Islet precursor cell (in vitro differentiated cells): ENCODE data around the gene ASIC3.

Source experiments
- DNase-seq: peaks from one replicate; pipeline ENCODE4 v3.0.0-alpha.2; 2018

Gene ASIC3

DNA sequence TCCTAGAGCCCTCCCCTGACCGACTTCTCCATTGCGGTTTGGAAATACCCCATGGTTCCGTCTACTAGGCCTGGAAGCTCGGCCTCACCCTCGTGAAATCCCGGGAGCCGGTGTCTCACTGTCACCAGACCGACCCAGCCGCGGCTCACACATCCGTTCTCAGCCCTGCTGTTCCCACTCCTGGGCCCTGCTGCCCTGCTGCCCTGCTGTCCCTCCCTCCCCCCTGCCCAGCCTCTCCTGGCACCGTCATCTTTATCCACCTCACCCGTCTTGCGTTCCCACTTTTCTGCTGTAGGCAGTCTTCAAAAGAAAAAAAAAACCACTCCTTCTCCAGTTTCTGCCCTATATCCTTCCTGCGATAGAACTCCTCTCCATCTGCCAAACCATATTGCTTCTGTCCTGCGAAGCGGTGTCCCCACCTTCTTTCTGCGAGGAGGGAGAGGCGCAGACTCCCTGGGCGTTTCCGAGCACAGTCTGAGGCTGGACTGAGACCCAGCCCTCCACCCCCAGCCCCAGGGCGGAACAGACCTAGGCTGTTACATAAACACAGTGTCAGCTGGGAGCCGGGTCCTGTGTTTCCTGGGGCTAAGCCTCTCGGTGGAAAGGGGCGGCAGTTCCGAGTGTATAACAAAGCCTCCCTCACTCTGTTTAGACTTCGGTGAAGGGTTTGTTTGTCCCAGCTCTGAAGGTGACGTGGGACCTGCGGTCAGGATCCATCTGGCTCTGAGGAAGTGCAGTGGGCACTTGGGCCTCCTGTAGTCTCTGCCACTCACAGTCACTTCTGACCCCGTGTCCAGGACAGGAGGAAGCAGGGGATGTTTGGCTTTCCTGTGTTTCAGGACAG is 40.7 kb downstream of the ASIC3 start:
- DNase-seq = peak; percentile 93

DNA sequence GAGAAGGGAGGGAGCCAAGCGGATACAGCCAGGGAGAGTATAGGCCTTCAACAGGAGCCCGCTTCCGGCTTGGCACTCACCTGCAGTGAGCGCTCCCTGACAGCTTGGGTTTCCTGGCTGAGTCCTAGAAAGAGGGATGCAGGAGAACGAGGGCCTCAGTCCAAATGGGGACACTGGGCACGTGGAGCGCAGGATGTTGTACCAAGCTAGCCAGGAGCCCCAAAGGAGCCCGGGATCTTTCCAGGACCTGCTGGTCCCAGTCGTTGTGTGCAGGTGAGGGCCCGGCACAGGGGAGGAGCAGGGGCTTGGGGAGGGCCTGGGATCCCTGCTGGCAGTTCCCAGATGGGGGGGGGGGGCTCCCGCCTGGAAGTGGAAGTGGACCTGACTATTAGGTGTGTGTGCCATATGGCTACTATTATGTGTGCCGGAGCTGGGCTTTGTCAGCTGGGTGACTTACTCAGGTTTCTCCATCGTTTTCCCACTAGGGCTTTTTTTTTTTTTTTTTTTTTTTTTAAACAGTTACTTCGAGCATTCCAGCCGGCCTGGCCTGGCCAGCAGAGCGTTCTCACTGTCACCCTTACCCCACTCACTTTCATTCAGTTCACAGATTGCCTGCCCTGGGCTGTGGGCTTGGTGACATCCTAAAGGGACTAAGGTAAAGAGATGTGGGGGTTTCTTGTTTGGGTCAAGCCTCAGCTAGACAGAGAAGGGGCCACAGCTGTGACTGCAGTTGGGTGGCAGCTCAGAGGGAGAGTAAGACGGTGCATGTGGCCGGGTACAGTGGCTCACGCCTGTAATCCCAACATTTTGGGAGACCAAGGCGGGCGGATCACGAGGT is 41.8 kb downstream of the ASIC3 start:
- DNase-seq = no peak

GRCh38 chr7:151091003-151091402 is 42.7 kb downstream of the ASIC3 start:
- no peak for DNase-seq

DNA sequence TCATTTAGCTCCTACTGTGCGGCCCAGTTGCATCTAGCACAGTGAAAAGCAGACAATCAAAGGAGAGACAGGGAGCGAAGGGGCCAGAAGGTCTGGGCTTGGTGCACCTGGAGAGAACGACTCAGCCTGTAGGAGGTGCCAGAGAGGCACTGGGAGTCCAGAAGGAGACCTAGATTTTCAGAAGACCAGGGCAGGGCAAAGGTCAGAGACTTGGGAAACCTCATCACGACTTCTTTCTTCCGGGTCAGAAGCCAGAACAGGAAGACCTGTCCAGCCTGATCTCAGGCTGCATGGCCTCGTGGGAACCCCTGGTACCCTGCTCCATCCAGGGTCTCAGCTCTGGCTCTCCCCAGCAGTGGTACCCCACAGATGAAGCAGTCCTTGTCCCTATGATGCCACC is 43.1 kb downstream of the ASIC3 start:
- peak; percentile 80 for DNase-seq

DNA sequence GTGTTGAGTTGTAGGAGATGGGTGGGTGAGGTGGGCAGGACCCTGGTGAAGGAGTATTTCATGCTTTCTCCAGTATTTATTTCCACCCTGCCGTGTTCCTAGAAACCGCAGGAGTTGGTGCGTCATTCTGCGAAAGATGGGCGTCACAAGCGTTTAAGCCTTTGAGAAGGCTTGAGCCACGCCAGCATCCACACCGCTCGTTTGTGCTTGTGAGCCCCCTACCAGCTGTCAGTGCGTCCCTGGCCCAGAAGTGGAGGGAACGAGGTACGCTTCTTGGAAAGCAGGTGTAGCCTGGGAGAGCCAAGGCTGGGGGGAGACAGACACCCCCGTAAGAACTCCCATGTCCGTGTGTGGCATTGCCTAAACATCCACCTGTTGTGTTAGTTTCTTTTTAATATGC is 43.7 kb downstream of the ASIC3 start:
- no peak for DNase-seq

DNA sequence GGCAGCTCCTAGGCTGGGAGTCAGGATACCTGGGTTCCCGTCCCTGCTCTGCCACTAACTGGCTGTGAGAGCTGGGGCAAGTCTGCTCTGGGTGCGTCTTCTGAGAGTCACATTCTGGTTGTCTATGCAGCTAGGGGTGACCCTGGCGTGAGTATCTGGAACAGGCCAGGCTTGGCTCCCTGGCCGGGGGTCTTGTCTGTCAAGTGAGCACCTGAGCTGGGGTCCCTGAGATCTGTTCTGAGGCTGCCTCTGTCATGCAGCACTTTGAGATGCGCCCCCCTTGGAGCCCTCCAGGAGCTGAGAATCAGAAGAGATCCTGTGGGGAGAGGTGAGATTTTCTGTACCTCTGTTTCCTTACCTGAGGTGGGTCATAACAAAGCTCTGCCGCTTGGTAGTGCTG is 45.4 kb downstream of the ASIC3 start:
- no peak for DNase-seq

GRCh38 chr7:151094675-151095074 is 46.3 kb downstream of the ASIC3 start:
- DNase-seq = no peak

- DNase-seq = no peak
Observed at GRCh38 chr7:151095123-151095797, 46.9 kb downstream of the ASIC3 start.

DNA sequence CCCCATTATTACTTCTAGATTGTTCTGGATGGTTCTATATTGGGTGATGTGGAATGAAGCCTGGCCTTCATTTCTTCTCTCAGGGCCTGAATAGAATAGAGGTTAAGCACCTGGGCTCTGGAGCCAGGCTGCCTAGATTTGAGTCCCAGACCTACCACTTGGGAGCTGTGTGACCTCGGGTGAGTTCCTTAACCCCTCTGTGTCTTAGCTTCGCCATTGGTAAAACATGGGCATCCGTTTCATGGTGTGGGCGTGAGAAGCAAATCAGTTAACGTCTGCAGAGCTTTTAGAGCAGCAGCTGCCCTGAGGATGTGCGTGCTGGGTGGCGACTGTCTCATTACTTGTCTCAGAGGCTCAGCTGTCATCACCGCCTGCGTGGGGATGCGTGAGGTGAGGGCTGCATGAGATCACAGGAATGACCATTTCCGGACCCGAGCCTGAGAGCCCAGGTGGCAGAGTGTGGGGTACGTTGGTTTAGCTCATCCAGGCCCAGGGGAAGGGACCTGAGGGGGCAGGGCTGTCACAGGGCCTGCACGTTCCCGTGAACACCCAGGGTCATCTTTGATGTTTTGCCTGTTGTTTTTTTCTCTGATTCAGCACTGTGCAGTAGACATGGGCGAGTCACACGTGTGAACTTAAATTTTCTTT is 47.6 kb downstream of the ASIC3 start:
- no peak for DNase-seq

DNA sequence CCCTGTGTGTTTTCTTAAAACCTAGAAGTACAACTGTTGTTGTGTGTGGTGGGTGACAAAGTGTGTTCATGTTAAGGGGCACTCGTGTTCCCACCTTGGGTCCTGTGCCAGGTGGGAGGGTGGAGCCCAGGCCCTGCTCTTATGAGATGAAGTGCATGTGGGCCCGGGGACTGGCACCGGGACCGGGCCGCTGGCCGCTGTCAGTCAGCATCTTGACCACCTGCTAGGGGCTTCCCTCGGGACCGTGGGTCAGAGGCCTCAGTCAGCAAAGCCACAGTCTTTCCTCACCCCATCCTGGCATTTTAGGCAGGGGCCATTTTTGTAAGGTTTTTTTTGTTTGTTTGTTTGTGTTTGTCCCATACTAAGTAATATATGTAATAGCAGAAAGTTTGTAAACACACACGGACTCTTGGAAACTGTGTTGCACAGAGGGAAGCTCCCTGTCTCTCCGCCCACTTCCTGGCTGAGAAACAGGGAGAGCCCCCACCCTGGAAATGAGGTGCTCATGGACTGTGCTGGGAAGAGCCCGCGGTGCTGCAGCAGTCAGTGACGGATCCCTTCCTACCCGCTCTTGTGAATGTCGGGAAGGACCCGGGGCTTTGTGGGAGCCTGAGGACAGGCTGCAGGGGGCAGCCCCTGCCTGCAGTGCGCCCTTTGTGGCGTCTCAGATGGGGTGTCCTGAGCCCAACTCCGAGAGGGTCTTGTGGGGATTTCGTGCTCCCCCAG is 51.3 kb downstream of the ASIC3 start:
- DNase-seq = no peak

- DNase-seq = no peak
Observed at GRCh38 chr7:151100921-151101320, 52.6 kb downstream of the ASIC3 start.

DNA sequence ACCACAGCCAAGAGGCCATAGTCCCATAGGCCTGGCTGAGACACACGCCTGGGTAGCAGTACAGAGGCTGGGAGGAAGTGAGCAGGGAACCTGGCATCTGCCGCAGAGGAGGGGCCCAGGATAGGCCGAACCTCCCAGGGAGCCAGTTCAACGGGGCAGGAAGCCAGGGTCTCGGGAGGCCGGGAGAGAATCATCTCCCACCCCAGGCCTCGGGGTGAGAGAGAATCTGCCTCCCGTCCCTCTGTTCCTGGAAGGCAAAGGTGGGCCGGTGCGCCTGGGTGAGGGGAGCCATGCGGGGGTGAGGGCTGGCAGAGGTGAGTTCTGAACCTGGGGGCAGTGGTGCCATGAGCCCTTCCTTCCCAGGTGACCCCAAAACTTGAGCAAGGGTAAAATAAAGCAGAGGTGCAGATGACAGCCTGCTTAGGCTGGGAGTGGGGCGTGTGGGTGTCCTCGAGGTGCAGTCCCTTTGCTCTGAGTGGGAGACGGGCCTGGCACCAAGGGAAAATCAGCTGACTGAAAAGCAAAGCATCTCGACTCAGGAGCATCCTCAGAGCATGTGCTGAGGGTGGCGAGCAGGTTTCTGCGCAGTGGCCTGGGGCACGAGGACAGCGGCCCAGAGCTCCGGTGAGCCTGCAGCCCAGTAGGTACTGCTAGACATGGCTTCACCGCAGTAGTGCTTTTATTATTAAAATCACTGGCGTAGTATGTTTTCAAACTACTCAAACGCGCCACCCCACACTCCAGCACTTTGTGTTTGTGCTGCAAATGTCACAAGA is 53.5 kb downstream of the ASIC3 start:
- DNase-seq = no peak
